Right kidney (tissue), 1 donor: ENCODE results near the gene SCO2.
"Not testable (repeated sequence)": the region's sequence is repeated elsewhere in the genome, so short reads cannot be mapped to it uniquely, and the experiment has no call there.

Experiments used
- DNase-seq: peaks from one replicate; pipeline ENCODE4 v3.0.0-alpha.2; 2016

Gene SCO2

GRCh38 chr22:50551160-50551752 is 25.9 kb upstream of the SCO2 start:
- DNase-seq, result no peak

DNA sequence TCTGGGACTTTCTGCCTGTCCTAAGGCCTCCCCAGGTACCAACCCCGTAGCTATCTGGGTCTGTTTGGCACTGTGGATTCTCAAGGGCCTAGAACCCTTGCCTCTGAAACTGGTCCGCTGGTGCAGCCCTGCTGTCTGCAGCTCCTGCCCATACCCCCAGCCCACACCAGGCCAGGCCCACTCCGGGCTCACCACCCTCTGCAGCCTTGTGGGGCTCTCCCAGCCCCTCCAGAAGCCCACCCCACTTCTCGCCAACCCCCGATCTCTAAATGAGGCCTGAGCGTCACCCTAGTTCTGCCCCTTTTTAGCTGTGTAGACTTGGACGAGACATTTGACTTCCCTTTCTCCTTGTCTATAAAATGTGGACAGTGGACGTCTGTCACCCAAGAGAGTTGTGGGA is 25.0 kb upstream of the SCO2 start:
- DNase-seq, result no peak

DNA sequence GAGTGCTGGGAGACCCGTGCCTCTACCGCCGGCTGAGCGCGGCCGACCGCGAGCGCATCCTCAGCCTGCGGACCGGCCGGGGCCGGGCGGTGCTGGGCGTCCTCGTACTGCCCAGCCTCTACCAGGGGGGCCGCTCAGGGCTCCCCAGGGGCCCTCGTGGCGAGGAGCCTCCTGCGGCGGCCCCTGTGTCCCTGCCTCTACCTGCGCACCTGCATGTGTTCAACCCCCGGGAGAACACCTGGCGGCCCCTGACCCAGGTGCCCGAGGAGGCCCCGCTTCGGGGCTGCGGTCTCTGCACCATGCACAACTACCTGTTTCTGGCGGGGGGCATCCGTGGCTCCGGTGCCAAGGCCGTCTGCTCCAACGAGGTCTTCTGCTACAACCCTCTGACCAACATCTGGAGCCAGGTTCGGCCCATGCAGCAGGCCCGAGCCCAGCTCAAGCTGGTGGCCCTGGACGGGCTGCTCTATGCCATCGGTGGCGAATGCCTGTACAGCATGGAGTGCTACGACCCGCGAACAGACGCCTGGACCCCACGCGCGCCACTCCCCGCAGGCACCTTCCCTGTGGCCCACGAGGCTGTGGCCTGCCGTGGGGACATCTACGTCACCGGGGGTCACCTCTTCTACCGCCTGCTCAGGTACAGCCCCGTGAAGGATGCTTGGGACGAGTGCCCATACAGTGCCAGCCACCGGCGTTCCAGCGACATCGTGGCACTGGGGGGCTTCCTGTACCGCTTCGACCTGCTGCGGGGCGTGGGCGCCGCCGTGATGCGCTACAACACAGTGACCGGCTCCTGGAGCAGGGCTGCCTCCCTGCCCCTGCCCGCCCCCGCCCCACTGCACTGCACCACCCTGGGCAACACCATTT is 23.8 kb upstream of the SCO2 start:
- no peak for DNase-seq

DNA sequence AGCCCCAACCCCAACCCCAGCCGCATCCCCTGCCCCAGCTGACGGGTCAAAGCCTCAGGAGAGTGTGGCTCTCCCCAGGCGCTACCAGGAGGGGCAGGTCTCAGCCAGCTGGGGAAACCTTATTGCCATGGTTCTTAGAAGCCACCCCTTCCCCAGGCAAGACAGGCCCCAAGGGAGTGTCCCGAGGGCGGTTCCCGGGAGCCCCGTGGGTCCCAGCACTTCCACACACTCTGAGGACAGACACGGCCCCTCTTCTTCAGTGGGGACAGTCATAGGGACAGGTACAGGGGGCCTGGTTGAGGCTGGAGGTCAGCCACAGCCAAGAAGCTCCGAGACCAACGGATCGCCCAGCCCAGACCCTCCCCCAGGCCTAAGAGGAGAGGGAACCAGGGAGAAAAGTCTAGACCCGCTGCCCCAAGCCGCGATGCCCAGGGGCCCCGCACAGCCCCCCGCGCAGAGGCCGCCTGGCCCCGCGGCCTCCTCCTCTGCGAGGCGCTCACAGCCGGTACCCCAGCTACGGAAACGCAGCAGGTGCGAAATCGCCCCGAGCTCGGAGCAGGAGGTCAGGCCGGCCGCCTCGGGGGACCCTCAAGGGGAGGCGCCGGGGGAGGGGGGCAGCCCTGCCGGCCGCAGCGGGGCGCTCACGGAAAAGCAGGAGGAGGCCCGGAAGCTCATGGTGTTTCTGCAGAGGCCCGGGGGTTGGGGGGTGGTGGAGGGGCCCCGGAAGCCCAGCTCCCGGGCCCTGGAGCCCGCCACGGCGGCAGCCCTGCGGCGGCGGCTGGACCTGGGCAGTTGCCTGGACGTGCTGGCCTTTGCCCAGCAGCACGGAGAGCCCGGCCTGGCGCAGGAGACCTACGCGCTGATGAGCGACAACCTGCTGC is 22.9 kb upstream of the SCO2 start:
- DNase-seq, result no peak

DNA sequence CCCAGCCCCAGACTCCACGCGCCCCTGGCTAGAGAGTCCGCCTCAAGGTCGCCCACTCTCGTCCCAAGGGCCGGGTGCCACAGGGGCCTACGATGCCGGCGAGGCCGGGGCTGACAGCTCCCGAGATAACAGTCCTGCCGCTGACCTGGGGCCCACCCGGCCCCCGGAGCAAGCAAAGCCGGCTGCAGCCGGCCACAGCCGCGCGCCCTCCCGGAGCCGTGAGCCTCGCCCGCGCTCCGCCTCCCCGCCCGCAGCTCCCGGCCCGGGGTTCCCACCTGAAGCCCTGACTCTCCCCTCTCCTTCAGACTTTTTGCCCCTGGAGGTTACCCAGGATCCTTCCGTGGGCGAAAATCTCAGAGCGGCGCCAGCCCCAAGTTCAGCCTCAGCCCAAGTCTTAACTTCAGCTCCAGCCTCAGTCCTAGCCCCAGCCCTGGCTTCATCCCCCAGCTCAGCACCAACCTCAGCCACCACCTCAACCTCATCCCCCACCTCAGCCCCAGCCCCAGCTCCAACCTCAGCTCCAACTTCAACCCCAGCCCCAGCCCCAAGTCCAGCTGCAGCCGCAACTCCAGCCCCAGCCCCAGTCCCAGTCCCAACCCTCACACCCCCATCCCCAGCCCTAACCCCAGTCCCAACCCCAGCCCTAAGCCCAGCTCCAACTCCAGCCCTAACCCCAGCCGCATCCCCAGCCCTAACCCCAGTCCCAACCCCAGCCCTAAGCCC is 22.0 kb upstream of the SCO2 start:
- DNase-seq, result peak; percentile 49

GRCh38 chr22:50546326-50547262 is 21.2 kb upstream of the SCO2 start:
- DNase-seq, result no peak

- DNase-seq, result no peak
Measured at GRCh38 chr22:50545522-50546325, 20.3 kb upstream of the SCO2 start, which contains the start of gene KLHDC7B. Gene KLHDC7B (plus strand): TSS chr22:50545899. CDS start chr22:50546244, 345 bp downstream.

- no peak for DNase-seq
Measured at GRCh38 chr22:50544746-50545253, 19.4 kb upstream of the SCO2 start.

DNA sequence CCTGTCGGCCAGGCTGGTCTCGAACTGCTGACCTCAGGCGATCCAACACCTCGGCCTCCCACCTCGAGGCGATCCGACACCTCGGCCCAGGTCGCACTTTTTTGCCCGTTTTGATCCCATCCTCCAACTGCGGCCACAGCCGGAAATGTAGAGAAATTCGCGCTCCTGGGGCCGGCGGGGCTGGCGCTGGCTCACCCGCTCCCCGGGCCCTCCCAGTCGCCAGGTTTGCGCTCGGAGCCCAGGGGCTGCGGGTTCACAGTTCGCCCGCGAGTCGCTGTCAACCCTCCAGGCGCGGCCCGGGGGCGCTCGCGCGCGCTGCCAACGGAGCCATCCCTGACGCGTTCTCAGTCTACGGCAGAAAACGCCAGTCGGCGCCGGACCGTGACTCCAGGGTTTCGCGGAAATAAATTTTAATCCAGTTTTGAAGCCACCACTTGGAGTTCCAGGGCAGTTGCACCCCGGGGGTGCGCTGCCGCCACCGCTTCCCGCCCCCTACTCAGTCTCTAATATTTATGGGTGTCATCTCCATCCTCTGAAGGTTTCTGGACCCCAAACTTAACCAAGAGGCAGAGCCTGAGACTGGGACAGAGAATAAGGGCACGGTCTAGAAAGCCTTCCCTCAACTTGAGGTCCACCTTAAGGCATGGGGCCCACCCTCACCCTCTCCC is 18.8 kb upstream of the SCO2 start:
- DNase-seq, result peak; percentile 64

- no peak for DNase-seq
Measured at GRCh38 chr22:50542416-50542927, 17.1 kb upstream of the SCO2 start.

DNA sequence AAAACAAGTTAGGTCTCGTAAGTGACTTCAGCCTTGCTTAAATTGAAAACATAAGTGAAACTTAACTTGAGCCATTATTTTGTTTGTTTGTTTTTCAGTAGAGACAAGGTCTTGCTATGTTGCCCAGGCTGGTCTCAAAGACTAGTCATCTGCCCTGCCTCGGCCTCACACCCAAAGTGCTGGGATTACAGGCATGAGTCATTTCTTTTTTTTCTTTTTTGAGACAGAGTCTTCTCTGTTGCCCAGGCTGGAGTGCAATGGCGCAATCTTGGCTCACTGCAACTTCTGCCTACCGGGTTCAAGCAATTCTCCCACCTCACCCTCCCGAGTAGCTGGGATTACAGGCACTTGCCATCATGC is 16.2 kb upstream of the SCO2 start:
- DNase-seq, result not testable (repeated sequence)

GRCh38 chr22:50540381-50540780 is 15.0 kb upstream of the SCO2 start:
- DNase-seq, result no peak

- DNase-seq, result no peak
Measured at GRCh38 chr22:50537765-50538164, 12.4 kb upstream of the SCO2 start.

- no peak for DNase-seq
Measured at GRCh38 chr22:50536226-50536625, 10.8 kb upstream of the SCO2 start.

GRCh38 chr22:50535113-50535512 is 9.7 kb upstream of the SCO2 start:
- DNase-seq, result no peak

DNA sequence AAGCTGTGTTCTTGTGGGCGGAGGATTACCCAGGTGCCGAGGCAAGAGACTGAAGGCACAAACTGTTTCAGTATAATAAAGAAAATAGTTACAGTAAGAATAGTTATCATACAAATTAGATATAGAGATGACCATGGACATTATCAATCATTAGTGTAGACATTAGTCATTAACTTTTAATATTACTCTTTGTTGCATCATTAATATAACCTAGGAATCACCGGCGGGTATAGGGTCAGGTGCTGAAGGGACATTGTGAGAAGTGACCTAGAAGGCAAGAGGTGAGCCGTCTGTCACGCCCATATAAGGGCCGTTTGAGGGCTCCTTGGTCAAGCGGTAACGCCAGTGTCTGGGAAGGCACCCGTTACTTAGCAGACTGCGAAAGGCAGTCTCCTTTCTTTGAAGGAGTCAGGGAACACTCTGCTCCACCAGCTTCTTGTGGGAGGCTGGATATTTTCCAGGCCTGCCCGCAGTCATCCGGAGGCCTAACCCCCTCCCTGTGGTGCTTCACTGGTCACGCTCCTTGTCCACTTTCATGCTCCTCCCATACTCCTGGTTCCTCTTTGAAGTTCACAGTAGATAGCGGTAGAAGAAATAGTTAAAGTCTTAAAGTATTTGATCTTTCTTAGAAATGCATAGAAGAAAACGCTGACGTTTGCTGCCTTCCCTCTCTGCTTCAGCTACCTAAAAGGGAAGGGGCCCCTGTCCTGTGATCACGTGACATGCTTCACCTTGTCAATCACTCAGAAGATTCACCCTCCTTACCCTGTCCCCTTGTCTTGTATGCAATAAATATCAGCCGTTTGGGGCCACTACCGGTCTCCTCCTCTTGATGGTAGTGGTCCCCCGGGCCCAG is 8.7 kb upstream of the SCO2 start:
- peak; percentile 23 for DNase-seq

DNA sequence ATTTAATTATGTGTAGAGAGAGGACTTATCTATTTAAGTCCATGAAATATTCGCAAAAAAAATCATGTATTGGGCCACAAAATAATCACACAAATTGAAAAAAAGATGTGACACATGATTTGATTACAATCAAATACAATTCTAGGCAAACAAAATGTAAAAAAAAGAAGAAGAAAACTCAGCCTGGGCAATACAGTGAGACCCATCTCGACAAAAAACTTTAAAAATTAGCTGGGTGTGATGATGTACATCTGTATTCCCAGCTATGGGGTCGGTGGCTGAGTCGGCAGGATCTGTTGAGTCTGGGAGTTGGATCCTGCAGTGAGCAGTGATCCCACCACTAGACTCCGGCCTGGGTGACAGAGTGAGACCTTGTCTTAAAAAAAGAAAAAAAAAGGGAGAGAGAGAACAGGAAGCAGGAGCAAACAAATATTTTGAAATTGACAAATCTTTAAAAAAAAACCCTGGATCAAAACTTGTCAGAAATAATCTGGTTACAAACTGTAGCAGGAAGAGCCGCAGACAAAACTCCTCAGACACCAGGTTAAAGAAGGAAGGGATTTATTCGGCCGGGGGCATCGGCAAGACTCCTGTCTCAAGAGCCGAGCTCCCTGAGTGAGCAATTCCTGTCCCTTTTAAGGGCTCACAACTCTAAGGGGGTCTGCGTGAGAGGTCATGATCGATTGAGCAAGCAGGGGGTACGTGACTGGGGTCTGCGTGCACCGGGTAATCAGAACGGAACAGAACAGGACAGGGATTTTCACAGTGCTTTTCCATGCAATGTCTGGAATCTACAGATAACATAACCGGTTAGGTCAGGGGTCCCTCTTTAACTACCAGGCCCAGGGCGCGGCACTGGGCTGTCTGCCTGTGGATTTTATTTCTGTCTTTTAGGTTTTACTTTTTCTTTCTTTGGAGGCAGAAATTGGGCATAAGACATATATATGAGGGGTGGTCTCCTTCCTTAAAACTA is 7.7 kb upstream of the SCO2 start:
- DNase-seq, result no peak
